Erythroblast (primary cell): Measurements from ENCODE around the gene AKT3.

Experiments
- GATA1 ChIP-seq: IDR thresholded peaks from 2 replicates; pipeline ENCODE4 v1.6.1; 2011; ENCODE audit warnings: low read depth, mild to moderate bottlenecking, control low read depth, low read length, moderate library complexity
- POLR2A ChIP-seq: IDR thresholded peaks from 2 replicates; pipeline ENCODE4 v1.6.1; 2011; ENCODE audit warnings: mild to moderate bottlenecking, low read length

DNA sequence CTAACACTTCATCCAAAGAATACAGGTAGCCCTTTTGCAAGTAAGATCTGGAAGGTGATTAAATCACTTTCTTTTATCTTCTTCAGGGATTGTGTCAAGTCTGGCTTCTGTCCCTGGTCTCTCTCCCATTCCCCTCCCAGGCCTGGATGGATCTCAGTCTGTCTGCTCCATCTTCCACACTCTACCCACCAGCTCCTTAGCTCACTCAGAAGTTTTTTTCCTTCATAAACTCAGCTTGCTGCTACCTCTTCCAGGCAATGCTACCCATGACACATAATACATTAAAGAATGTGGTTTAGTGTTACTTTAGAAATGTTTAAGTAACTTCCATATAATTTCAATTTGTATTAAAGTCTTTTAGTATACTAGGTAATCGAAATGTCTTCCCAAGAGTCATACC, 133.1 kb downstream of the AKT3 start:
- TF ChIP-seq POLR2A, result no peak
- no peak for TF ChIP-seq GATA1
